ENCODE measurements around the gene KLHL36.

KLHL36 gene

GRCh38 chr16:84643674-84644073 lies 4.6 kb upstream of the KLHL36 start:
- no peak for TF ChIP-seq POLR2A (IDR thresholded peaks at IDR 0.05; ENCODE audit: extremely low read depth, insufficient read length)
- no peak for TF ChIP-seq MAX (IDR thresholded peaks at IDR 0.05; ENCODE audit: low read depth, low read length)
- TF ChIP-seq CTCF (IDR thresholded peaks at IDR 0.05; ENCODE audit: low read depth, low read length), result no peak
- TF ChIP-seq MYC (IDR thresholded peaks at IDR 0.05; ENCODE audit: low read depth, low read length), result no peak
- DNase-seq (ENCODE audit: low read depth), result no peak

GRCh38 chr16:84648595-84649510 lies 542 bp downstream of the KLHL36 start:
- DNase-seq (ENCODE audit: low read depth), result peak; percentile 66

More at GRCh38 chr16:84643674-84644073, 4.6 kb upstream of the KLHL36 start:
- no peak overlapping the region for H3K4me3 ChIP-seq (ENCODE audit: low read depth, low read length)

GRCh38 chr16:84649511-84649861 lies 1.2 kb downstream of the KLHL36 start:
- peak overlapping the region; percentile 61 for H3K4me3 ChIP-seq (ENCODE audit: low read depth, low read length)
- DNase-seq (ENCODE audit: low read depth), result no peak
- TF ChIP-seq POLR2A (IDR thresholded peaks at IDR 0.05; ENCODE audit: extremely low read depth, insufficient read length), result no peak
- no peak for TF ChIP-seq MYC (IDR thresholded peaks at IDR 0.05; ENCODE audit: low read depth, low read length)
- no peak for TF ChIP-seq MAX (IDR thresholded peaks at IDR 0.05; ENCODE audit: low read depth, low read length)
- no peak for TF ChIP-seq CTCF (IDR thresholded peaks at IDR 0.05; ENCODE audit: low read depth, low read length)

More at GRCh38 chr16:84648595-84649510, 542 bp downstream of the KLHL36 start:
- peak overlapping the region; percentile 61 for H3K4me3 ChIP-seq (ENCODE audit: low read depth, low read length)
- TF ChIP-seq MAX (IDR thresholded peaks at IDR 0.05; ENCODE audit: low read depth, low read length) (no peak), MYC (IDR thresholded peaks at IDR 0.05; ENCODE audit: low read depth, low read length) (no peak), POLR2A (IDR thresholded peaks at IDR 0.05; ENCODE audit: extremely low read depth, insufficient read length) (no peak), CTCF (IDR thresholded peaks at IDR 0.05; ENCODE audit: low read depth, low read length) (no peak)

- no peak for TF ChIP-seq CTCF (IDR thresholded peaks at IDR 0.05; ENCODE audit: low read depth, low read length)
- no peak for TF ChIP-seq MAX (IDR thresholded peaks at IDR 0.05; ENCODE audit: low read depth, low read length)
- TF ChIP-seq MYC (IDR thresholded peaks at IDR 0.05; ENCODE audit: low read depth, low read length), result no peak
- no peak for TF ChIP-seq POLR2A (IDR thresholded peaks at IDR 0.05; ENCODE audit: extremely low read depth, insufficient read length)
- no peak for DNase-seq (ENCODE audit: low read depth)
- no peak overlapping the region for H3K4me3 ChIP-seq (ENCODE audit: low read depth, low read length)
Measured at GRCh38 chr16:84650062-84650991, 2.0 kb downstream of the KLHL36 start.

GRCh38 chr16:84652566-84652965 lies 4.3 kb downstream of the KLHL36 start:
- DNase-seq (ENCODE audit: low read depth), result no peak
- H3K4me3 ChIP-seq (ENCODE audit: low read depth, low read length), result no peak overlapping the region
- TF ChIP-seq POLR2A (IDR thresholded peaks at IDR 0.05; ENCODE audit: extremely low read depth, insufficient read length) (no peak), MAX (IDR thresholded peaks at IDR 0.05; ENCODE audit: low read depth, low read length) (no peak), CTCF (IDR thresholded peaks at IDR 0.05; ENCODE audit: low read depth, low read length) (no peak), MYC (IDR thresholded peaks at IDR 0.05; ENCODE audit: low read depth, low read length) (no peak)

Measured in NB4 (cell line).